Measurements from ENCODE around the gene ACACB. TPM values are rescaled to one million over a fixed set of nuclear protein-coding genes. Genes with fewer than 3 reads are reported as not detected.

The ACACB gene
- 4.7 and 7.3 TPM in 2 replicates for total RNA-seq

GRCh38 chr12:109115758-109116610, at the start of gene ACACB:
TSS of gene ACACB (plus strand) at chr12:109116587. CDS start at chr12:109139406, 22,819 bp downstream.

DNA sequence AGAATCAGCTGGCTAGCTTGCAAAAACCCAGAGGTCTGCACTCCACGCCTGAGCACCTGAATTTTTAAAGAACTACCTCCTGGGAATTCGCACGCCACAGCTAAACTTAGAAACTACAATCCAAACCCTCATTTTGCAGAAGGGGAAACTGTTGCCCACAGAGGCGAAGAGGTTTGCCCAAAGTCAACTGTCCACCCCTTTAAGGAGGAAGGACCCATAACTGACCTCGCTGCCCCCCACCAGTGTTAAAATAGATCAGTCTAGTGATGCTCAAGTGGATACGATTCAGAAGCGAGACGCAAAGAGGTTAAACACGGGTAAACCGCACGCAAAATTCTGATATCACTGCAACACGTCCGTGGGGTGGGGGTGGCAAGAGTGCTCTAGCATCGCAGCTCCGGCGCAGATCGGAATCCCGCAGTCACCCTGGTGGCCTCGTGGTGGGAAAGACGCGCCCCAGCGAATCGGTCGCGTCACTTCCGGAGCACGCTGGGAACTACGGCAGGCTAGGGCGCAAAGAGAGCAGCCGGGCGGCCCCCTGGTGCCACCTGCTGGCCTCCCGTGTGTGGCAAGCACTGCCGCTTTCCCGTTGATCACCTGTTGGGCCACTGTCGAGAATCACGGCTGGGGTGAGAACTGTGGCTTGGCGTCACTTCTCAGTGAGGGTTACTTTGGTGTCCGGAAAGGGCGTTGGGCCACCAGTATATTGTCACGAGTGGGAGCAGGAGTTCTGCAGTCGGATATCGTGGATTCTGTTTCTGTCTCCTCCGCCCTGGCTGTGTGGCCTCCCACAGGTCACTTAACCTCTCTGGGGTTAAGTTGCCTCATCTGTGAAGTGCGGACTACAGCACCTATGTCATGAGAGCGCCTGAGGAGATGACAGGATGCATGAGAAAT, 23.1 kb upstream of the ACACB start, which contains the start of gene ALKBH2:
TSS of gene ALKBH2 (minus strand) at position 451 of the 897 bp plus-strand sequence. CDS start 686 bp downstream, outside the sequence.

GRCh38 chr12:109097435-109098182, 18.8 kb upstream of the ACACB start, which contains the start of gene UNG:
TSS of gene UNG (plus strand) at chr12:109097597. CDS start at chr12:109097680, 83 bp downstream.

GRCh38 chr12:109308534-109309380, 192.4 kb downstream of the ACACB start, which contains the start of gene FOXN4:
TSS of gene FOXN4 (minus strand) at chr12:109309284. CDS start at chr12:109308321, 963 bp downstream.

Other genes with a start within 250 kb of the ACACB start
- not detected in 2 replicates for gene DAO, start 236.5 kb upstream of the ACACB start, total RNA-seq
- not detected in 2 replicates for gene SVOP, start 95.5 kb upstream of the ACACB start, total RNA-seq
- gene USP30, start 64.0 kb upstream of the ACACB start, total RNA-seq, result 7.4 and 10.7 TPM in 2 replicates
- gene ALKBH2, start 23.1 kb upstream of the ACACB start, total RNA-seq, result 19.5 and 24.7 TPM in 2 replicates
- gene UNG, start 19.0 kb upstream of the ACACB start, total RNA-seq, result 14.3 and 15.4 TPM in 2 replicates
- not detected in 2 replicates for gene FOXN4, start 192.7 kb downstream of the ACACB start, total RNA-seq
- not detected in 2 replicates for gene MYO1H, start 231.3 kb downstream of the ACACB start, total RNA-seq

Measured in bronchial smooth muscle cell (primary cell).